Amygdala (tissue), 56 donors: ENCODE measurements around the gene GUCA1A.
A peak's percentile ranks its signal among the peaks of the same experiment; 100 is the strongest.
"Not testable (repeated sequence)": the region's sequence is repeated elsewhere in the genome, so short reads cannot be mapped to it uniquely, and the experiment has no call there.

ENCODE experiments used
- DNase-seq, 56 donors: peaks; one replicate each; lab custom pipeline; 2025; lab: John Stamatoyannopoulos, UW

GUCA1A gene

GRCh38 chr6:42202131-42202915 is 29.2 kb downstream of the GUCA1A start:
- not testable (repeated sequence) for DNase-seq

GRCh38 chr6:42203183-42203582 is 30.0 kb downstream of the GUCA1A start:
- no peak for DNase-seq

- no peak for DNase-seq
Measured at GRCh38 chr6:42204768-42205282, 31.7 kb downstream of the GUCA1A start.

GRCh38 chr6:42207559-42207958 is 34.4 kb downstream of the GUCA1A start:
- not testable (repeated sequence) for DNase-seq

- no peak for DNase-seq
Measured at GRCh38 chr6:42210551-42210950, 37.4 kb downstream of the GUCA1A start.

GRCh38 chr6:42211726-42212125 is 38.6 kb downstream of the GUCA1A start:
- DNase-seq: no peak

GRCh38 chr6:42212442-42212841 is 39.3 kb downstream of the GUCA1A start:
- no peak for DNase-seq

- DNase-seq: not testable (repeated sequence)
Measured at GRCh38 chr6:42216495-42216894, 43.3 kb downstream of the GUCA1A start.

GRCh38 chr6:42217157-42217518 is 44.0 kb downstream of the GUCA1A start:
- no peak for DNase-seq

- DNase-seq: peak; percentile 53 to 96 (median 85)
Measured at GRCh38 chr6:42217519-42218367, 44.6 kb downstream of the GUCA1A start, which contains the start of gene MRPS10. Gene MRPS10 (minus strand): TSS chr6:42217861. CDS start chr6:42217849, 12 bp downstream.

GRCh38 chr6:42220807-42221206 is 47.6 kb downstream of the GUCA1A start:
- no peak for DNase-seq

GRCh38 chr6:42221546-42221945 is 48.4 kb downstream of the GUCA1A start:
- no peak for DNase-seq

GRCh38 chr6:42222448-42222847 is 49.3 kb downstream of the GUCA1A start:
- DNase-seq: no peak

GRCh38 chr6:42224222-42225028 is 51.3 kb downstream of the GUCA1A start:
- DNase-seq: no peak

- DNase-seq: no peak
Measured at GRCh38 chr6:42225029-42225339, 51.8 kb downstream of the GUCA1A start.

- DNase-seq: no peak
Measured at GRCh38 chr6:42225419-42225818, 52.3 kb downstream of the GUCA1A start.

- DNase-seq: no peak
Measured at GRCh38 chr6:42226161-42226611, 53.0 kb downstream of the GUCA1A start.

GRCh38 chr6:42226645-42227143 is 53.5 kb downstream of the GUCA1A start:
- DNase-seq: no peak

GRCh38 chr6:42227173-42227850 is 54.1 kb downstream of the GUCA1A start:
- DNase-seq: no peak

GRCh38 chr6:42228305-42228704 is 55.1 kb downstream of the GUCA1A start:
- no peak for DNase-seq
